Measurements from ENCODE around the gene NISCH.

NISCH gene

DNA sequence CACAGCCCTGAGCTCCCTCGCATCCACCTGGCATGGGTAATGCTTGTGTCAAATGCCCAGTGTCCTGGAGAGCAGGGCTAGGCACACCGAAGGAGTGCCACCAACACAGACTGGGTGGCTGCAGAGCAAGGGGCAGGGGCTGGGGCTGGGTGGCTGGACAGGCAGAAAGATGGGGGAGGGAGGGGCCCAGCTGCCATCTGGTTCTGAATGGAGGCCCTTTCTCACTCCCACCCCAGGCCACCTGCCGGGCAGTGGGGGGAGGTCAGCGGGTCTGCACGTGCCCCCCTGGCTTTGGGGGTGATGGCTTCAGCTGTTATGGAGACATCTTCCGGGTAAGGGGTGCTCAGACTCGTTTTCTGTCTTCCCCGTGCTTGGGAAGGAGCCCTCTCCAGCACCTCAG, 56.7 kb downstream of the NISCH start:
- Histone ChIP-seq H3K79me2 (ENCODE audit: insufficient read depth, low read length) (no peaks in the 10 kb centered on the region), H3K4me3 (ENCODE audit: insufficient read depth, low read length, poor library complexity, severe bottlenecking) (no peak overlapping the region), H4K20me1 (ENCODE audit: low read depth, low read length) (no peaks in the 10 kb centered on the region), H3K9me2 (replicated peaks; ENCODE audit: insufficient read depth, low read length) (no peaks in the 10 kb centered on the region), H2AFZ (ENCODE audit: low read depth, low read length, severe bottlenecking) (no peak overlapping the region), H3K9ac (ENCODE audit: low read length) (no peak overlapping the region), H3K9me3 (ENCODE audit: insufficient read depth, low read length) (no peaks in the 10 kb centered on the region), H3K27me3 (ENCODE audit: low read length) (no peaks in the 10 kb centered on the region), H3F3A (ENCODE audit: insufficient read depth) (no peaks in the 10 kb centered on the region), H3K4me2 (ENCODE audit: low read depth, low read length, poor library complexity, severe bottlenecking) (no peak overlapping the region), H3K36me3 (ENCODE audit: low read length) (no peaks in the 10 kb centered on the region), H3K27ac (ENCODE audit: low read depth, low read length) (no peak overlapping the region)
- TF ChIP-seq, protein P1, sequence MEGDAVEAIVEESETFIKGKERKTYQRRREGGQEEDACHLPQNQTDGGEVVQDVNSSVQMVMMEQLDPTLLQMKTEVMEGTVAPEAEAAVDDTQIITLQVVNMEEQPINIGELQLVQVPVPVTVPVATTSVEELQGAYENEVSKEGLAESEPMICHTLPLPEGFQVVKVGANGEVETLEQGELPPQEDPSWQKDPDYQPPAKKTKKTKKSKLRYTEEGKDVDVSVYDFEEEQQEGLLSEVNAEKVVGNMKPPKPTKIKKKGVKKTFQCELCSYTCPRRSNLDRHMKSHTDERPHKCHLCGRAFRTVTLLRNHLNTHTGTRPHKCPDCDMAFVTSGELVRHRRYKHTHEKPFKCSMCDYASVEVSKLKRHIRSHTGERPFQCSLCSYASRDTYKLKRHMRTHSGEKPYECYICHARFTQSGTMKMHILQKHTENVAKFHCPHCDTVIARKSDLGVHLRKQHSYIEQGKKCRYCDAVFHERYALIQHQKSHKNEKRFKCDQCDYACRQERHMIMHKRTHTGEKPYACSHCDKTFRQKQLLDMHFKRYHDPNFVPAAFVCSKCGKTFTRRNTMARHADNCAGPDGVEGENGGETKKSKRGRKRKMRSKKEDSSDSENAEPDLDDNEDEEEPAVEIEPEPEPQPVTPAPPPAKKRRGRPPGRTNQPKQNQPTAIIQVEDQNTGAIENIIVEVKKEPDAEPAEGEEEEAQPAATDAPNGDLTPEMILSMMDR (IDR thresholded peaks at IDR 0.05; ENCODE audit: insufficient read depth, low read length, poor library complexity, severe bottlenecking), result no peak
- no peak for TF ChIP-seq EZH2phosphoT487 (conservative IDR thresholded peaks at IDR 0.05; ENCODE audit: low read length)

DNA sequence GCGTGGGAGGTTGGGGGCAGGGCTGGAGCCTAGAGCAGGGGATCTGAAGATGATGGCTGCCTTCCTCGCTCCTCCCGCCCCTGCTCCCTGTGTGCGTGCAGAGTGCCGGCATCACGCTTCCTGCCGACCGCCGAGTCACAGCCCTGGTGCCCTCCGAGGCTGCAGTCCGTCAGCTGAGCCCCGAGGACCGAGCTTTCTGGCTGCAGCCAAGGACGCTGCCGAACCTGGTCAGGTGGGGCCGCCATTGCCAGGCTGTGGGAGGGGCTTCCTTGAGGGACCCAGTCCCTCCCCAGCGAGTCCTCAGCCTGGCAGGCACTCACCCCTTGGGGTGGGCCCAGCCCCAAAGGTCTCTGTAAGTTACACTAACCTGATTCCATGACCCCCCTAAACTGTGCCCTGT, 57.3 kb downstream of the NISCH start:
- no peaks in the 10 kb centered on the region for H3K79me2 ChIP-seq (ENCODE audit: insufficient read depth, low read length)
- TF ChIP-seq, protein P1 (IDR thresholded peaks at IDR 0.05; ENCODE audit: insufficient read depth, low read length, poor library complexity, severe bottlenecking), result no peak
- TF ChIP-seq EZH2phosphoT487 (conservative IDR thresholded peaks at IDR 0.05; ENCODE audit: low read length), result no peak
- no peak overlapping the region for H3K4me3 ChIP-seq (ENCODE audit: insufficient read depth, low read length, poor library complexity, severe bottlenecking)
- H3K9ac ChIP-seq (ENCODE audit: low read length), result no peak overlapping the region
- no peaks in the 10 kb centered on the region for H4K20me1 ChIP-seq (ENCODE audit: low read depth, low read length)
- no peaks in the 10 kb centered on the region for H3F3A ChIP-seq (ENCODE audit: insufficient read depth)
- H3K27me3 ChIP-seq (ENCODE audit: low read length), result no peaks in the 10 kb centered on the region
- H3K9me2 ChIP-seq (replicated peaks; ENCODE audit: insufficient read depth, low read length), result no peaks in the 10 kb centered on the region
- H3K27ac ChIP-seq (ENCODE audit: low read depth, low read length), result no peak overlapping the region
- H3K9me3 ChIP-seq (ENCODE audit: insufficient read depth, low read length), result no peaks in the 10 kb centered on the region
- no peak overlapping the region for H3K4me2 ChIP-seq (ENCODE audit: low read depth, low read length, poor library complexity, severe bottlenecking)
- no peak overlapping the region for H2AFZ ChIP-seq (ENCODE audit: low read depth, low read length, severe bottlenecking)
- no peaks in the 10 kb centered on the region for H3K36me3 ChIP-seq (ENCODE audit: low read length)

DNA sequence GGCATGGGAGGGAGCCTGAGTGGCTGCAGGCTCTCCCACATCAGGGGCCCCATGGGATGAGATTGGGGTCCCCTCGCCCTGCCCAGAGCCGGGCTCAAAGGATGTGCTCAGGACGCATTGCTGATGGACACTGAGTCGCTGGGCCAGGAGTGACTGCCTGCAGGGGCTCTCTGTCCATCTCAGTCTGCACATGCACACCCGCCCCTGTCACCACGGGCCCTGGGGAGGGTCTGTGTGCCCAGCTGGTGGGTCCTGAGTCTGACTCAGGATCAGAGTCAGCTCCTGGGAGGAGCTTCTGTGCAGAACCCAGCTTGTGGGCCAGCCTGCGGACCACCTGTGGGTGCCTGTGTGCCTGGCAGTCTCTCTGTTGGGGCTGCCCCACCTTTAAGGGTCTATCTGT, 57.9 kb downstream of the NISCH start:
- no peak overlapping the region for H2AFZ ChIP-seq (ENCODE audit: low read depth, low read length, severe bottlenecking)
- H4K20me1 ChIP-seq (ENCODE audit: low read depth, low read length), result no peaks in the 10 kb centered on the region
- H3F3A ChIP-seq (ENCODE audit: insufficient read depth), result no peaks in the 10 kb centered on the region
- H3K9me3 ChIP-seq (ENCODE audit: insufficient read depth, low read length), result no peaks in the 10 kb centered on the region
- no peak overlapping the region for H3K27ac ChIP-seq (ENCODE audit: low read depth, low read length)
- H3K9me2 ChIP-seq (replicated peaks; ENCODE audit: insufficient read depth, low read length), result no peaks in the 10 kb centered on the region
- H3K27me3 ChIP-seq (ENCODE audit: low read length), result no peaks in the 10 kb centered on the region
- no peak for TF ChIP-seq EZH2phosphoT487 (conservative IDR thresholded peaks at IDR 0.05; ENCODE audit: low read length)
- TF ChIP-seq, protein P1 (IDR thresholded peaks at IDR 0.05; ENCODE audit: insufficient read depth, low read length, poor library complexity, severe bottlenecking), result no peak
- H3K79me2 ChIP-seq (ENCODE audit: insufficient read depth, low read length), result no peaks in the 10 kb centered on the region
- no peaks in the 10 kb centered on the region for H3K36me3 ChIP-seq (ENCODE audit: low read length)
- H3K4me3 ChIP-seq (ENCODE audit: insufficient read depth, low read length, poor library complexity, severe bottlenecking), result no peak overlapping the region
- no peak overlapping the region for H3K4me2 ChIP-seq (ENCODE audit: low read depth, low read length, poor library complexity, severe bottlenecking)
- H3K9ac ChIP-seq (ENCODE audit: low read length), result no peak overlapping the region

Data from SU-DHL-6 (cell line).